Stomach smooth muscle (tissue), 2 donors: ENCODE measurements around the gene DRD1.
A peak's percentile ranks its signal among the peaks of the same experiment; 100 is the strongest.
"Not testable (repeated sequence)": the region's sequence is repeated elsewhere in the genome, so short reads cannot be mapped to it uniquely, and the experiment has no call there.

ENCODE experiments used
- H3K27ac ChIP-seq: one replicate; pipeline ENCODE4 v1.7.0; 2013; ENCODE audit warnings: mild to moderate bottlenecking, low read length, inconsistent platforms
- H3K27me3 ChIP-seq, 2 donors: one replicate each; pipeline ENCODE4 v1.7.0; 2013; ENCODE audit warnings: low read length in 2 of 2; ENCODE audit not compliant: insufficient read depth in 2 of 2, control insufficient read depth in 1 of 2
- H3K36me3 ChIP-seq, 2 donors: one replicate each; pipeline ENCODE4 v1.7.0; 2013; ENCODE audit warnings: low read length in 2 of 2; ENCODE audit not compliant: control insufficient read depth in 2 of 2, insufficient read depth in 2 of 2
- H3K4me1 ChIP-seq: one replicate; pipeline ENCODE4 v1.7.0; 2013; ENCODE audit warnings: low read length; ENCODE audit not compliant: control insufficient read depth, insufficient read depth
- H3K4me3 ChIP-seq, 2 donors: one replicate each; pipeline ENCODE4 v1.7.0; 2013; ENCODE audit warnings: low read length in 2 of 2
- H3K9ac ChIP-seq, 2 donors: one replicate each; pipeline ENCODE4 v1.7.0; 2013; ENCODE audit warnings: low read length in 2 of 2, mild to moderate bottlenecking in 1 of 2
- H3K9me3 ChIP-seq, 2 donors: one replicate each; pipeline ENCODE4 v1.7.0; 2013; ENCODE audit warnings: low read length in 2 of 2; ENCODE audit not compliant: control insufficient read depth in 2 of 2
- donor health status: healthy.
- donor health status: Pancreatic carcinoma.

DRD1 gene

DNA sequence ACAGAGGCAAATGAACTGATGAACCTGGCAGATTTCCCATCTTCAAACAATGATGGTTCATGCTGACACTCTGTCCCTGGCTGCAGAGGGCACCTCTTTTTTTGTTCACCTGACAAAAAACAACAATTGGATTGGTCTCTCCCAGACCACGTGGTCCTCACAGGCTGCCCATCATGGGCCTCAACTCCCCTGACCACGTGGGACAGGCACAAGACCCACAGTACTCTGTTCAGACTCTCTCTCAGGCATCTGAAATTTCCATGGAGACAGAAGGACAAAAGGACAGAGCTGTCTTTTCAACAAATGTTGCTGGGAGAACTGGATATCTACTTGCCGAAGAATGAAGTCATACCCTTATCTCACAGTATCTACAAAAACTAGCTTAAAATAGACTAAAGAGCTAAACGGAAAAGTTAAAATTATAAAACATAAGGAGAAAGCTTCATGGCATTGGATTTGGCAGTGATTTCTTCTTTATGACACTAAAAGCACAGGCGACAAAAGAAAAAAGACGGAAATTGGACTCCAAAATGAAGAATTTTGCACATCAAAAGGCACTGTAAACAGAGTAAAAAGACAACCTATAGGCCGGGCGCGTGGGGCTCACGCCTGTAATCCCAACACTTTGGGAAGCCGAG, 12.2 kb upstream of the DRD1 start:
- Histone ChIP-seq H3K4me3 (no peak overlapping the region), H3K4me1 (no peaks in the 10 kb centered on the region), H3K9me3 (no peaks in the 10 kb centered on the region), H3K9ac (no peak overlapping the region), H3K27ac (no peak overlapping the region), H3K36me3 (no peaks in the 10 kb centered on the region), H3K27me3 (peaks cover 3 to 11% of the 10 kb centered on the region in 2 donors)

DNA sequence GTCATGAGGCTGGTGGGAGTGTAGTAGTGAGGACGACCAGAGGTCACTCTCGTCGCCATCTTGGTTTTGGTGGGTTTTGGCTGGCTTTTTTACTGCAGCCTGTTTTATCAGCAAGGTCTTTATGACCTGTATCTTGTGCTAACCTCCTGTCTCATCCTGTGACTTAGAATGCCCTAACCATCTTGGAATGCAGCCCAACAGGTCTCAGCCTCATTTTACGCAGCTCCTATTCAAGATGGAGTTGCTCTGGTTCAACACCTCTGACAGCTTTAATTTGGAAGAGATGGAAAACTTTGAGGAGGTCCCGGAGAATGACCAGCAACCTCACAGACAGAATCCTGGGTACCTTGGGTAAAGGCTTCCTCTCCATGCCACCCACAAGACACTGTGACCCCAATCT, 10.4 kb upstream of the DRD1 start:
- H3K36me3 ChIP-seq, H3K4me1 ChIP-seq, H3K27ac ChIP-seq, H3K4me3 ChIP-seq, H3K9me3 ChIP-seq, H3K9ac ChIP-seq: not testable (repeated sequence)
- H3K27me3 ChIP-seq = peaks cover 5 to 11% of the 10 kb centered on the region in 2 donors

DNA sequence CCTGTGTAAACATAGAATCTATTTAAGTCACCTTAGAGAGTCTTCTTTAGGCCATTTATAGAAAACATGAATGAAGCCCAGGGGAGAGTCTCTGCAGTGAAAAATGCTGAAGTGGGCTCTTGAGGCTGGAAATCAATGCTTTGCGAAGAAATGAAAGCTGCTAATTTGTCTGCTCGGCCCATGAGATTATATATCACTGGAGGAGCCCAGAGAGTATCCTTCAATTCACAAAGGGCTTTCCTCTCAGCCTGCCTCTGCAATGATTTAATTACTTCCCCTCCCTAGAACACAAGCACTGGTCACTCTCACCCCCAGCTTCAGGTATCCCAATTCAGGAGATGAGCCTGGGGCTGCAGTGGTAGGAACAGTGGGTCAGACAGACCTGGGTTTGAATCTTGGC, 8.2 kb upstream of the DRD1 start:
- Histone ChIP-seq H3K9ac (no peak overlapping the region), H3K4me1 (no peaks in the 10 kb centered on the region), H3K4me3 (no peak overlapping the region), H3K9me3 (no peaks in the 10 kb centered on the region), H3K27me3 (peaks cover 5 to 11% of the 10 kb centered on the region in 2 donors), H3K36me3 (no peaks in the 10 kb centered on the region), H3K27ac (no peak overlapping the region)

DNA sequence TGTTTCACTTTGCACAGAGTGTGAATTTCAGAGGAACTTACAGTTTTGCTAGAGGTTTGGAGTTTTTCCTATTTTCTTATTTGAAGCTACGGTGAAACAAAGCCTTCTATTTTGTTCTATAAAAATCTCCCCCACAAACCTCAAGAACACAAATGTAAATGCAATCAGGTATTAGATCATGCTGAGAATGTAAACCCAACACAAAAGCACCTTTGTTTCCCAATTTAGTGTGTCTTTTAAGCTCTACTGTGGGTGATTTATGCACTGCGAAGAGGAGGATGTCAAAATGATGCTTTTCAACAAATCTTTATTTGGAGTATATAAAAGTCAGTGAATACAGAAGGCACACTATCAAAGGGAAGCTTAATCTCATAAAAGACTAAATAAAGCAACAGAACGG, 4.3 kb upstream of the DRD1 start:
- no peaks in the 10 kb centered on the region for H3K36me3 ChIP-seq
- H3K4me3 ChIP-seq = no peak overlapping the region
- H3K27ac ChIP-seq = no peak overlapping the region
- H3K4me1 ChIP-seq = peaks cover 8% of the 10 kb centered on the region
- H3K9me3 ChIP-seq = no peaks in the 10 kb centered on the region
- peaks cover 10 to 23% of the 10 kb centered on the region in 2 donors for H3K27me3 ChIP-seq
- no peak overlapping the region for H3K9ac ChIP-seq

DNA sequence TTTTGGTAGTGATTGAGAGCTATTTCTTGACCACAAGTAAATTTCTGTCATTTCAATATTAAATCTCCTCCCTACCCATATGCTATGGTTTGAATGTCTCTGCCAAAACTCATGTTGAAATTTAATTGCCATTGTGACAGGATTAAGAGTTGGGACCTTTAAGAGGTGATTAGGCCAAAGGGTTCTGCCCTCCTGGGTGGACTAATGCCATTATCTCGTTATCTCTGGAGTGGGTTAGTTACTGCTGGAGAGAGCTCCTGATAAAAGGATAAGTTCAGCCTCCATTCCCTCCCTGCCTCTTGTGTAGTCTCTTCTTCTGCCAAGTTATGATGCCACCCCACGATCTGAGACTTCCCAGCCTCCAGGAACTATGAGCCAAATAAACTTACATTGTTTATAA, 3.6 kb upstream of the DRD1 start:
- Histone ChIP-seq H3K4me1 (peaks cover 8% of the 10 kb centered on the region), H3K27me3 (peaks cover 12 to 30% of the 10 kb centered on the region in 2 donors), H3K9me3 (no peaks in the 10 kb centered on the region), H3K4me3 (no peak overlapping the region), H3K9ac (no peak overlapping the region), H3K27ac (no peak overlapping the region), H3K36me3 (no peaks in the 10 kb centered on the region)

DNA sequence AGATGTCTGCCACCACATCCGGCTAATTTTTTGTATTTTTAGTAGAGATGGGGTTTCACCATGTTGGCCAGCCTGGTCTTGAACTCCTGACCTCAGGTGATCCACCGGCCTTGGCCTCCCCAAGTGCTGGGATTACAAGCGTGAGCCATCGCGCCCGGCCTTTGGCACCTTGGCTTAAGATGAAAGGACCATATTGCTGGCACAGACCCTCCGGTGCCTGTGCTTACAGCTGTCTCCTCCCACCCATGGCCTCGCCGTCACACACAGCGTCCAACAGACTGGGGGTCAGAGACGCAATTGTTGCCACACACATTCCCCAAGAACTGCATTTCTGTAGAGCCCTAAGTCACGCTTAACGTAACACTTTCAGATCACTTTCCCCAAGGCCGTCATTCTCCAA, 2.4 kb upstream of the DRD1 start:
- H3K9ac ChIP-seq, H3K9me3 ChIP-seq, H3K4me3 ChIP-seq, H3K27ac ChIP-seq, H3K4me1 ChIP-seq, H3K36me3 ChIP-seq: not testable (repeated sequence)
- H3K27me3 ChIP-seq = peaks cover 14 to 30% of the 10 kb centered on the region in 2 donors

DNA sequence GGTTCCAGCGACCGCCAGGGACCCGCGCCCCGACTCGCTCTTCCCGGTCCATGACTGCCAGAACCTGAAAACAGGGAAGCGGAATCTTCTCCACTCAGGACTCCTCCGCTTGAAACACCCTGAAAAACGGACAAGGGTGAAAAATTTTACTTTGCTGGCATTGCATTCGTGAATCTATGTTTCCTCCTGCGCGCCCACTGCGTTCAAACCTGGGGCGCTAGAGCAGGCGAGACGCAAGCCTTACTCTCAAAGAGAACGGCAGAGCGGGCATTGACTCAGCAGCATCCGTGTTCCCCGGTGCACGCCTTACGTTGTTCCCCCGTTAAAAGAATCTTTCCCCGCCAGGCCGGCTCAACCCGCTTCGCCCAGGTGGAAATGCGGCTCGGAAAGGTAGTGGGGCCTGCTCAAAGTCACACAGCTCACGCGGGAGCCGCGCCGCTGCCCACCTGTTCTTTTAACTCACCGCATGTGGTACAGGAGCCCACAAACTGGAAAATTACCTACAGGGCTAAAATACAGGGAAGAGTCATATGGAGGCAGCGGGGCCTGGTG, 999 bp upstream of the DRD1 start:
- Histone ChIP-seq H3K27ac (no peak overlapping the region), H3K27me3 (peaks cover 14 to 27% of the 10 kb centered on the region in 2 donors), H3K36me3 (no peaks in the 10 kb centered on the region), H3K9ac (no peak overlapping the region), H3K4me1 (peaks cover 8% of the 10 kb centered on the region), H3K4me3 (peak overlapping the region in 1 of 2 donors; percentile 67), H3K9me3 (no peaks in the 10 kb centered on the region)

DNA sequence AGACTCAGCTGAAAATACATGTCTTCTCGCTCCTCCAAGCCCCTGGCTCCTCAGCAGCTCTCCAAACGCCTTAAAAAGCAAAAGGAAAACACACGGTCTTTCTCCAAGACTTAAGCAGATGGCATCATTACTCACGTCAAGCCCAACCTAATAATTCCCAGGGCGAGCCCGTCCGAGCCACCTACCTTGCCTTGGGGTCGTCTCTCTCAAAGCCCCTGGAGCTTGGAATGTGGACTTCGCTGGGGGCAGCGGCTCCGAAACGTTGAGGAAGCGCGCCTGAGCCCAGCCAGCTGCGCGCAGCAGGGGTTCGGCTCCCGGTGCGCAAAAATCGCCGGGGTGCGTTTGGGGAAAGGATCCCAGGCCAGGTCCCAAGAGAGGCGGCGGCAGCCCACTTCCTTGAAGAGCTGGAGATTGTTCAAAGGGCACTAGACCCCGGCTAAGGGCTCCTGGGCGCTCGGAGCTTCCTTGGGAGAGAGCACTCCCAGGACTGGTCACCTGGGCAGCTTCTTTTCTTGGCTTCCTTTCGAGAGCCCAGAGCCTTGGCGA, 395 bp downstream of the DRD1 start:
- H3K4me1 ChIP-seq = peaks cover 8% of the 10 kb centered on the region
- H3K4me3 ChIP-seq = peak overlapping the region in 1 of 2 donors; percentile 67
- H3K36me3 ChIP-seq = no peaks in the 10 kb centered on the region
- no peak overlapping the region for H3K27ac ChIP-seq
- no peaks in the 10 kb centered on the region for H3K9me3 ChIP-seq
- H3K27me3 ChIP-seq = peaks cover 14 to 27% of the 10 kb centered on the region in 2 donors
- no peak overlapping the region for H3K9ac ChIP-seq

DNA sequence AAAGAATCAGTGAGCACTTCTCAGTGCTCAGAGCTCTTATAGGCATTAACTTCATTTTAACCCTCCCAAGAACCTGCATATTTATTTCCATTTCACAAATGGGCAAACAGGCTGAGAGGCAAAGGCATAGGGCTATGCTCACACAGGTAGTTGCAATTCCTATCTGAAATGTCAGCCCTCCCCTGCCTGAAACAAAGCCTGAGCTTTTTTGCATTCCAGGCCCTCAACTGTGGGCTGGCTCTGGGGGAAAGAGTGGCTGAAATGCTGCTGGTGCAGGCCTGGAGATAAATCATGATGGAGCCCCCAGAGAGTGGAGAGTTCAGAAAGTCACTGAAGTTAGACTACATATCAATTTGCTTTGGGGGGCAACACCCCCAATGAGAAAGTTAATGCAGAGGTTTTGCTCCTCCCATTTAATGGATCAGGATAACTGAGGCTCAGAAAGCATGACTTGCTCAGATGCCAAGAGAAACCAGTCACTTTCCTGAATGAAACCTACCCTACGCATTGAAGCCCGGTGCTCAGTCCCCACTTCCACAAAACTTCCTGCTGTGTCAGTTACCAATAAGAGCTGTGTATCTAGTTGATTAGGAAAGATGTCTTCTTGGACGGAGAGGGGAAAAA, 5.6 kb downstream of the DRD1 start:
- Histone ChIP-seq H3K9ac (no peak overlapping the region), H3K9me3 (no peaks in the 10 kb centered on the region), H3K27me3 (peaks cover 9 to 10% of the 10 kb centered on the region in 2 donors), H3K4me3 (no peak overlapping the region), H3K27ac (no peak overlapping the region), H3K4me1 (no peaks in the 10 kb centered on the region), H3K36me3 (no peaks in the 10 kb centered on the region)

DNA sequence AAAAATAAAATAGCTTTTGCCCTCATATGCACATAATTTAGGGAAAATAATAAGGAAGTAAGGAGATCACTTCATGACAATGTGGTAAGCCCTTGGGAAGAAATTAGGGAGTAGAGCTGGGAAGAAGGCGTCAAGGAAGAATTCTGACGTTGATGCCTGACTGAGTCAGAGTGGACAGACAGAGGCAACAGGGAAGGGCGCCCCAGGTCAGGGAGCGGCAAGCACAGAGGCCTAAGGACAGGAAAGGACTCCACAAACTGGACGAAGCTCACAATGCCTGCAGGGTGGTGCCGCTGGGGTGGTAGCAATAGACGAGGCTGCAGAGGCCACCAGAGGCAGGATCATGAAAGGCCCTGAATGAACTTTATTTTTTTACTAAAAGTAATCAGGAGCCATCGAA, 7.6 kb downstream of the DRD1 start:
- Histone ChIP-seq H3K9me3 (no peaks in the 10 kb centered on the region), H3K4me3 (no peak overlapping the region), H3K36me3 (no peaks in the 10 kb centered on the region), H3K9ac (no peak overlapping the region), H3K27me3 (peaks cover 0 to 3% of the 10 kb centered on the region in 2 donors), H3K27ac (no peak overlapping the region), H3K4me1 (no peaks in the 10 kb centered on the region)

DNA sequence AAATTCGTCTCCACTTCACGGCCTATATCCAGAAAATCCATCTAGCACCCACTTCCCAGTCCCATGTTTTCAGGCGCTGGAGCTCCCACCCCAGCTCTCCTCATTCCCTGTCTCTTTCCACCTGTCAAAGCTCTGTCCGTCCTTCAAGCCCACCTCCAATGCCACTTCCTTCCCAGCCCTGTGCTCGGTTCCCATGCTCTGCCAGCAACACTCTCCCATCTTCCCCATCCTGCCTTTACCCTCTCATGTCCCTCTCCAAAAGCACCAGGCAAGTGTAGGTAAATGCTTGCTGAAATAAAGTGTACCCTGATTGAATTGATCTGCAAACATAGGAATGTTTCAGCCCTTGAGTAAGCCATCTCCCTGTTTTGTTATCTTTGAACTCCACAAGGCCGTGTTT, 9.2 kb downstream of the DRD1 start:
- no peaks in the 10 kb centered on the region for H3K9me3 ChIP-seq
- H3K27me3 ChIP-seq = peaks cover 0 to 3% of the 10 kb centered on the region in 2 donors
- H3K27ac ChIP-seq = no peak overlapping the region
- H3K36me3 ChIP-seq = no peaks in the 10 kb centered on the region
- no peak overlapping the region for H3K9ac ChIP-seq
- H3K4me3 ChIP-seq = no peak overlapping the region
- H3K4me1 ChIP-seq = no peaks in the 10 kb centered on the region
